Nephron (organoid): ENCODE measurements around the gene APBB3.

Experiments used
- H3K27ac Mint-ChIP-seq, 3 experiments: 2 replicates each; pipeline ENCODE4 v1.8.0; 2020; ENCODE audit warnings: mixed read lengths in 3 of 3, mild to moderate bottlenecking in 2 of 3, moderate library complexity in 1 of 3
- H3K27me3 Mint-ChIP-seq: 2 replicates; pipeline ENCODE4 v1.8.0; 2021; ENCODE audit warnings: low read depth, mild to moderate bottlenecking, moderate library complexity, mixed read lengths
- H3K36me3 Mint-ChIP-seq: 2 replicates; pipeline ENCODE4 v1.8.0; 2020; ENCODE audit warnings: low read depth, mixed read lengths
- H3K4me1 Mint-ChIP-seq: 2 replicates; pipeline ENCODE4 v1.8.0; 2020; ENCODE audit warnings: mixed read lengths
- H3K4me3 Mint-ChIP-seq, 3 experiments: 2 replicates each; pipeline ENCODE4 v1.8.0; 2020; ENCODE audit warnings: mild to moderate bottlenecking in 3 of 3, mixed read lengths in 3 of 3, moderate library complexity in 2 of 3
- H3K9me3 Mint-ChIP-seq: 2 replicates; pipeline ENCODE4 v1.8.0; 2020; ENCODE audit warnings: mixed read lengths
- CTCF ChIP-seq, 3 experiments: fragments of 200-600 bp; sonication (generic); IDR thresholded peaks; one replicate each; pipeline ENCODE4 v1.5.0; 2021; ENCODE audit warnings: antibody characterized with exemption in 3 of 3; ENCODE audit not compliant: unreplicated experiment in 3 of 3

Gene APBB3

DNA sequence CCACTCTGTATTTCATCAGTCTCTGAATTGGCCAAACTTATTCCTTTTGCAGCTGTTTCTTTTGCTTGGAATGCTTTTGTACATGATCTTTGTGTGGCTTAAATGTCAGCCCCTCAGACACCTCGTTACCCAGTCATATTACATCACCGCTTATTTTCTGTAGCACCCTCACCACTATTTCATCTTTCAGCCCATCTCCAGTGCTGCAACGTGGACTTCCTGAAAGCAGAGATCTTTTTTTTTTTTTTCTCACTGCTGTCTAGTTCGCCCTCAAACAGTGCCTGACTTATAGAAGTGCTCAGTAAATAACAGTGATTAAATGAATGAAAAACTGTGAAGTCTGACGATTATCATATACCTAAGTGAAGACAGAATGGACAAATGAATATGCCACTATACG lies 8.0 kb downstream of the APBB3 start:
- Mint-ChIP-seq H3K27me3 (peaks cover 4% of the 10 kb centered on the region), H3K9me3 (no peaks in the 10 kb centered on the region), H3K27ac (peak overlapping the region; percentile 89 to 91 (median 91)), H3K36me3 (peaks cover 26% of the 10 kb centered on the region), H3K4me1 (peaks cover 47% of the 10 kb centered on the region), H3K4me3 (peak overlapping the region; percentile 93 to 95 (median 95))
- no peak for TF ChIP-seq CTCF (IDR thresholded peaks at IDR 0.05; ENCODE audit: unreplicated experiment in 3 of 3)

GRCh38 chr5:140555747-140556312 lies 8.6 kb downstream of the APBB3 start:
- H3K27me3 Mint-ChIP-seq = no peaks in the 10 kb centered on the region

DNA sequence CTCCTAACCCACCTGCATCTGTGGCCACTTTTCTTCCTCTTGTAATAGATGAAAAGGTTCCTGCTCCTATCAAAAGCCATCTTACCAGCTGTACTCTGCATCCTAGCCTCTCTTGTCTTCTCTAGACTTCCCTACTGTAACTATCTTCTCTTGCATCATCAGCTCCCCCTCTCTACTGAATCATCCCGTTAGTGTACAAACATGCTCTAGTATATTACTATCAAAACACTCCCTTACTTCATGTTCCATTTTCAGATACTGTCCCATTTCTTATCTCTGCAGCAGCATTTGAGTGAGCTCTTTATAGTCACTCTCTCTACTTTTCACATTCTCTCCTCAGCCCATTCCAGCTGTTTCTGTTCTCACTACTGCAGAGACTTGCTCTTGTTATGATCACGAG lies 9.9 kb downstream of the APBB3 start:
- Mint-ChIP-seq H3K4me3 (peak overlapping the region in 1 of 3 experiments; percentile 0), H3K27me3 (no peaks in the 10 kb centered on the region), H3K9me3 (no peaks in the 10 kb centered on the region), H3K36me3 (peaks cover 35% of the 10 kb centered on the region), H3K4me1 (peaks cover 50% of the 10 kb centered on the region), H3K27ac (no peak overlapping the region)
- no peak for TF ChIP-seq CTCF (IDR thresholded peaks at IDR 0.05; ENCODE audit: unreplicated experiment in 3 of 3)

More at GRCh38 chr5:140555747-140556312, 8.6 kb downstream of the APBB3 start:
- Mint-ChIP-seq H3K4me1 (peaks cover 42% of the 10 kb centered on the region), H3K36me3 (peaks cover 28% of the 10 kb centered on the region), H3K9me3 (no peaks in the 10 kb centered on the region), H3K4me3 (peak overlapping the region; percentile 93 to 95 (median 95)), H3K27ac (peak overlapping the region in 2 of 3 experiments; percentile 89 to 91)
- TF ChIP-seq CTCF (IDR thresholded peaks at IDR 0.05; ENCODE audit: unreplicated experiment in 3 of 3) = no peak

- Mint-ChIP-seq H3K27me3 (no peaks in the 10 kb centered on the region), H3K36me3 (peaks cover 40% of the 10 kb centered on the region), H3K27ac (peak overlapping the region in 1 of 3 experiments; percentile 18), H3K9me3 (no peaks in the 10 kb centered on the region), H3K4me3 (peak overlapping the region; percentile 0 to 64 (median 62)), H3K4me1 (peaks cover 58% of the 10 kb centered on the region)
- TF ChIP-seq CTCF (IDR thresholded peaks at IDR 0.05; ENCODE audit: unreplicated experiment in 3 of 3) = no peak
These were observed 10.7 kb downstream of the APBB3 start for GRCh38 chr5:140553657-140554056.

DNA sequence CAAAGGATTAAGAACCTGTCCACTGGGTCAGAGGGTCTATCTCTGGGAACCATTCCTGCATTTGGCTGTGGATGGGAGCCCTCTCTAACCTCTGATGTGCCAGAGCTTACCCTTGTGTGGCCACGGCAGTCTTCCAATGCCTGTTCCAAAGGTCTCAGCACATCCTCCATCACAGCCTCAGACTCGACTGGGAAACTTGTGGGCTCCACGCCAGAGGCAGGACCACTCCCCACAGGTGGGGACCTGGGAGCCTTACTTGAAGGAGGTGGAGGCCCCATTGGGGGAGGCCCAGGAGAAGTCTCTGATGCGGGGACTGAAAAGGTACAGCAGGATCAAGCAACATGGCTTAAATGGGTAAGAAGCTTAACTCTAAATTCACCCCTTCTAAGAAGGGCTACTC lies 12.5 kb downstream of the APBB3 start:
- no peak for TF ChIP-seq CTCF (IDR thresholded peaks at IDR 0.05; ENCODE audit: unreplicated experiment in 3 of 3)
- H3K27ac Mint-ChIP-seq = no peak overlapping the region
- peaks cover 41% of the 10 kb centered on the region for H3K36me3 Mint-ChIP-seq
- no peak overlapping the region for H3K4me3 Mint-ChIP-seq
- peaks cover 62% of the 10 kb centered on the region for H3K4me1 Mint-ChIP-seq
- no peaks in the 10 kb centered on the region for H3K9me3 Mint-ChIP-seq
- no peaks in the 10 kb centered on the region for H3K27me3 Mint-ChIP-seq
